Erythroblast (primary cell): ENCODE data around the gene CITED1.

ENCODE experiments used
- GATA1 ChIP-seq: IDR thresholded peaks from 2 replicates; pipeline ENCODE4 v1.6.1; 2011; ENCODE audit warnings: low read depth, mild to moderate bottlenecking, control low read depth, low read length, moderate library complexity
- POLR2A ChIP-seq: IDR thresholded peaks from 2 replicates; pipeline ENCODE4 v1.6.1; 2011; ENCODE audit warnings: mild to moderate bottlenecking, low read length

DNA sequence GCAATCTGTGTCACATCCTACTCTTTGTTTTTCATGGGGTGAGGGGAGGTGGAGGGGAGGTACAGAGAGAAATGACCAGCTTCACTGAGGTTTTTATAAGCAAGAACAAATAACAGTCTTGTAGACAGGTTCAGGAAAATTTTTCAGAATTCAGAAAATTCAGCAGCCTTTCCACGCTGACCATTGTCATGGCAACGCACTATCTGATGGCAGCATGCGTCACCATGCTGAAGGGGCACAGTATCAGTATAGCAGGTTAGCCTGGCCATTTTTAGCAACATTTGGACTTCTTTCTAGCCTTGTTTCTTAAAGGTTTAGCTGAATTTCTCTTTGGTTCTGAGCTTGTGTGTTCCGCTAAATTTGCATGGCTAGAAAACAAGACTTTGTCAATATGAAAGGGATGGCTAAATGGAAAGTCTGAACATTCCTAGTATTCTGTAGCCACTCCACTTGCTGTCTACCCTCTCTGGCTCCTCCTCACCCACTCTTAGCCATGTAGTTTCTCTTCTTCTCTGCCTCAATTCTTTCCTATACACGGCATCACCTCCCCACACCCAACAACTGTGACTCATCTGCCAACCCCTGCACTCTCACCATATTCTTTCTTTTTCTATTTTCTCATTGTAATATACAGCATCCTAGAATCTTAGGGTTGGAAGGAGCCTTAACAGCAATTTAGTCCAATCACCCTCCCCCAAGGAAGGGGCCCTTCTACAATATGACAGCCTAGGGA lies 42.7 kb upstream of the CITED1 start:
- TF ChIP-seq POLR2A (no peak), GATA1 (no peak)
